CD4-positive, alpha-beta T cell (primary cell): ENCODE results near the gene SETD6. TPM values are rescaled to one million over a fixed set of nuclear protein-coding genes. Genes with fewer than 3 reads are reported as not detected.

ENCODE experiments used
- ATAC-seq: fragments of 200-7000 bp; cut with Tn5 transposase; one replicate; pipeline ENCODE4 v1.10.0; 2022; ENCODE audit warnings: mild to moderate bottlenecking; ENCODE audit not compliant: poor library complexity
- CTCF ChIA-PET: fragments of 350-600 bp; sonication (Branson Sonifier 250); formaldehyde crosslinking; loops from one replicate; lab custom pipeline; 2021; ENCODE audit warnings: antibody characterized with exemption, inconsistent platforms; lab: Charles Lee
- POLR2A ChIA-PET: fragments of 350-600 bp; sonication (Branson Sonifier 250); formaldehyde crosslinking; loops from one replicate; lab custom pipeline; 2021; ENCODE audit warnings: antibody characterized with exemption, inconsistent platforms; lab: Charles Lee
- DNase-seq, 14 experiments: peaks; one replicate each; pipeline ENCODE4 v3.0.0-alpha.2; 2013 to 2020; ENCODE audit warnings: mixed read lengths in 2 of 14
- H3K27ac ChIP-seq, 2 donors: one replicate each; pipeline versions ENCODE4 v1.5.1 to v1.7.0; 2013; ENCODE audit warnings: low read length in 2 of 2, low read depth in 1 of 2, mild to moderate bottlenecking in 1 of 2
- H3K27me3 ChIP-seq, 2 experiments: 1 replicate in 1 of 2; 2 replicates in 1 of 2; pipeline versions ENCODE4 v1.6.1 to v1.7.0; 2013; ENCODE audit warnings: low read length in 2 of 2, control low read depth in 1 of 2, mild to moderate bottlenecking in 1 of 2, moderate library complexity in 1 of 2; ENCODE audit not compliant: insufficient read depth in 2 of 2, control insufficient read depth in 1 of 2
- H3K36me3 ChIP-seq: one replicate; pipeline ENCODE4 v1.6.1; 2013; ENCODE audit warnings: low read length, control low read depth; ENCODE audit not compliant: insufficient read depth
- H3K4me1 ChIP-seq: one replicate; pipeline ENCODE4 v1.6.1; 2013; ENCODE audit warnings: low read length, control low read depth; ENCODE audit not compliant: insufficient read depth
- H3K4me3 ChIP-seq: one replicate; pipeline ENCODE4 v1.5.1; 2013; ENCODE audit warnings: mild to moderate bottlenecking, low read length, moderate library complexity
- H3K9me3 ChIP-seq, 2 experiments: 1 replicate in 1 of 2; 2 replicates in 1 of 2; pipeline versions ENCODE4 v1.6.1 to v1.7.0; 2013; ENCODE audit warnings: low read length in 2 of 2, mild to moderate bottlenecking in 2 of 2, control low read depth in 1 of 2, moderate library complexity in 1 of 2; ENCODE audit not compliant: control insufficient read depth in 1 of 2, insufficient read depth in 1 of 2
- H3K27ac Mint-ChIP-seq: one replicate; pipeline ENCODE4 v1.8.0; 2020; ENCODE audit warnings: mixed read lengths
- H3K27me3 Mint-ChIP-seq: one replicate; pipeline ENCODE4 v1.8.0; 2021; ENCODE audit warnings: mixed read lengths
- H3K36me3 Mint-ChIP-seq: one replicate; pipeline ENCODE4 v1.8.0; 2021; ENCODE audit warnings: low read depth, mixed read lengths
- H3K4me1 Mint-ChIP-seq: one replicate; pipeline ENCODE4 v1.8.0; 2021; ENCODE audit warnings: low read depth, mixed read lengths
- H3K4me3 Mint-ChIP-seq: one replicate; pipeline ENCODE4 v1.8.0; 2020; ENCODE audit warnings: mild to moderate bottlenecking, mixed read lengths
- H3K9me3 Mint-ChIP-seq: one replicate; pipeline ENCODE4 v1.8.0; 2020; ENCODE audit warnings: mixed read lengths
- CTCF ChIP-seq: fragments of 200-600 bp; IDR thresholded peaks from one replicate; pipeline ENCODE4 v1.8.0; 2022; ENCODE audit warnings: antibody characterized with exemption, mild to moderate bottlenecking
- intact Hi-C, 2 experiments: fragments of 100-400 bp; cut with DNase I in 1 of 2; cut with micrococcal nuclease in 1 of 2; formaldehyde crosslinking; loops; one replicate each; pipeline versions ENCODE4 v1.15.1 to v1.9.0; 2023 to 2025; cut with DNase I, micrococcal nuclease
- total RNA-seq, 174 experiments: library from RNA in 2 of 174; stranded (reverse) in 2 of 174; gene quantifications; one replicate each; pipeline ENCODE4 v1.2.3 and lab custom pipeline; 2021 to 2026

Gene SETD6
- total RNA-seq, 2 experiments from 2014 or later = 21.9 to 25.5 TPM

GRCh38 chr16:58533751-58534470 lies 18.6 kb downstream of the SETD6 start:
- Histone ChIP-seq H3K27ac (no peak overlapping the region), H3K27me3 (no peaks in the 10 kb centered on the region), H3K4me1 (no peaks in the 10 kb centered on the region), H3K36me3 (peaks cover 97% of the 10 kb centered on the region), H3K4me3 (no peak overlapping the region), H3K9me3 (no peaks in the 10 kb centered on the region)
- Mint-ChIP-seq H3K27me3 (no peaks in the 10 kb centered on the region), H3K36me3 (peaks cover 96% of the 10 kb centered on the region), H3K4me1 (no peaks in the 10 kb centered on the region), H3K4me3 (no peak overlapping the region), H3K27ac (no peak overlapping the region), H3K9me3 (no peaks in the 10 kb centered on the region)
- intact Hi-C loops = loop anchor here in 1 of 2 experiments (5.0 kb wide), 1 partner anchor 88 kb away; no protein-coding TSS in a partner anchor
- no peak for DNase-seq
- no peak for ATAC-seq
- CTCF ChIA-PET = no interaction called here
- POLR2A ChIA-PET = interaction anchor here (0.6 kb wide), 1 partner anchor 23 kb away, joined by 3 read pairs; no protein-coding TSS in a partner anchor
- TF ChIP-seq CTCF = no peak

- H3K4me3 Mint-ChIP-seq = no peak overlapping the region
- no peaks in the 10 kb centered on the region for H3K9me3 Mint-ChIP-seq
- no peak for ATAC-seq
- Histone ChIP-seq H3K36me3 (peaks cover 98% of the 10 kb centered on the region), H3K27me3 (no peaks in the 10 kb centered on the region), H3K27ac (no peak overlapping the region), H3K9me3 (no peaks in the 10 kb centered on the region), H3K4me3 (no peak overlapping the region), H3K4me1 (no peaks in the 10 kb centered on the region)
- H3K27me3 Mint-ChIP-seq = no peaks in the 10 kb centered on the region
- no peak for TF ChIP-seq CTCF
- ChIA-PET CTCF (no interaction called here), POLR2A (no interaction called here)
- H3K27ac Mint-ChIP-seq = peak overlapping the region; percentile 13
- H3K4me1 Mint-ChIP-seq = no peaks in the 10 kb centered on the region
- no peak for DNase-seq
- intact Hi-C loops = no loop called here
- H3K36me3 Mint-ChIP-seq = peaks cover 96% of the 10 kb centered on the region
Measured at GRCh38 chr16:58535100-58535499, 19.8 kb downstream of the SETD6 start.

GRCh38 chr16:58536278-58536677 lies 21.0 kb downstream of the SETD6 start:
- no peak for ATAC-seq
- TF ChIP-seq CTCF = no peak
- H3K4me3 Mint-ChIP-seq = no peak overlapping the region
- ChIA-PET CTCF (no interaction called here), POLR2A (no interaction called here)
- H3K9me3 Mint-ChIP-seq = no peaks in the 10 kb centered on the region
- H3K27me3 ChIP-seq = no peaks in the 10 kb centered on the region
- no peak overlapping the region for H3K4me3 ChIP-seq
- H3K4me1 ChIP-seq = no peaks in the 10 kb centered on the region
- H3K27ac ChIP-seq = no peak overlapping the region
- peaks cover 98% of the 10 kb centered on the region for H3K36me3 ChIP-seq
- intact Hi-C loops = no loop called here
- no peaks in the 10 kb centered on the region for H3K27me3 Mint-ChIP-seq
- no peak for DNase-seq
- H3K4me1 Mint-ChIP-seq = no peaks in the 10 kb centered on the region
- H3K36me3 Mint-ChIP-seq = peaks cover 95% of the 10 kb centered on the region
- H3K27ac Mint-ChIP-seq = no peak overlapping the region
- H3K9me3 ChIP-seq = no peaks in the 10 kb centered on the region
